H9 (cell line): ENCODE results near the gene SLC30A9. TPM values are rescaled to one million over a fixed set of nuclear protein-coding genes. Genes with fewer than 3 reads are reported as not detected.

Experiments used
- DNase-seq: peaks from one replicate; pipeline ENCODE4 v3.0.0-alpha.2; 2017
- H2AFZ ChIP-seq: one replicate; pipeline ENCODE4 v1.6.1; 2013; ENCODE audit warnings: mild to moderate bottlenecking, low read length, control low read depth, moderate library complexity
- H2AK5ac ChIP-seq: 2 replicates; pipeline ENCODE4 v1.6.1; 2013; ENCODE audit warnings: low read length, control low read depth, mixed read lengths; ENCODE audit not compliant: insufficient read length
- H2BK120ac ChIP-seq: one replicate; pipeline ENCODE4 v1.6.1; 2013; ENCODE audit warnings: low read depth, mild to moderate bottlenecking, low read length, control low read depth, inconsistent platforms; ENCODE audit not compliant: poor library complexity, severe bottlenecking
- H2BK12ac ChIP-seq: 2 replicates; pipeline ENCODE4 v1.6.1; 2013; ENCODE audit warnings: low read length, control low read depth, mixed read lengths, low read depth; ENCODE audit not compliant: insufficient read length
- H2BK15ac ChIP-seq: 2 replicates; pipeline ENCODE4 v1.6.1; 2013; ENCODE audit warnings: low read depth, low read length, control low read depth
- H2BK20ac ChIP-seq: one replicate; pipeline ENCODE4 v1.6.1; 2013; ENCODE audit warnings: low read depth, mild to moderate bottlenecking, low read length, control low read depth, inconsistent platforms; ENCODE audit not compliant: poor library complexity, severe bottlenecking
- H2BK5ac ChIP-seq: 2 replicates; pipeline ENCODE4 v1.6.1; 2013; ENCODE audit warnings: low read length, control low read depth, mixed read lengths; ENCODE audit not compliant: insufficient read length
- H3K14ac ChIP-seq: 2 replicates; pipeline ENCODE4 v1.6.1; 2013; ENCODE audit warnings: low read length, control low read depth; ENCODE audit not compliant: insufficient read depth
- H3K18ac ChIP-seq: 2 replicates; pipeline ENCODE4 v1.6.1; 2013; ENCODE audit warnings: low read depth, mild to moderate bottlenecking, mixed read lengths, low read length, control low read depth; ENCODE audit not compliant: insufficient read length
- H3K23ac ChIP-seq: 2 replicates; pipeline ENCODE4 v1.6.1; 2013; ENCODE audit warnings: low read length, control low read depth, mixed read lengths, low read depth; ENCODE audit not compliant: insufficient read length
- H3K23me2 ChIP-seq: 2 replicates; pipeline ENCODE4 v1.6.1; 2013; ENCODE audit warnings: low read depth, mild to moderate bottlenecking, mixed read lengths, low read length, control low read depth; ENCODE audit not compliant: insufficient read length, poor library complexity, severe bottlenecking
- H3K27ac ChIP-seq: 2 replicates; pipeline ENCODE4 v1.5.1; 2013; ENCODE audit warnings: low read length, control low read depth, mixed read lengths, low read depth; ENCODE audit not compliant: insufficient read length
- H3K27me3 ChIP-seq: 2 replicates; pipeline ENCODE4 v1.6.1; 2013; ENCODE audit warnings: low read length, control low read depth, inconsistent platforms; ENCODE audit not compliant: insufficient read depth
- H3K4ac ChIP-seq: 2 replicates; pipeline ENCODE4 v1.6.1; 2013; ENCODE audit warnings: low read depth, mild to moderate bottlenecking, control low read depth, inconsistent platforms, low read length, moderate library complexity
- H3K4me1 ChIP-seq: 2 replicates; pipeline ENCODE4 v1.6.1; 2013; ENCODE audit warnings: low read length, control low read depth, inconsistent platforms; ENCODE audit not compliant: insufficient read depth
- H3K4me2 ChIP-seq: 2 replicates; pipeline ENCODE4 v1.6.1; 2013; ENCODE audit warnings: low read length, control low read depth, mixed read lengths; ENCODE audit not compliant: insufficient read length, insufficient read depth
- H3K56ac ChIP-seq: 2 replicates; pipeline ENCODE4 v1.6.1; 2013; ENCODE audit warnings: low read depth, mild to moderate bottlenecking, mixed read lengths, low read length, control low read depth; ENCODE audit not compliant: insufficient read length
- H3K79me1 ChIP-seq: 2 replicates; pipeline ENCODE4 v1.6.1; 2013; ENCODE audit warnings: low read depth, mild to moderate bottlenecking, moderate library complexity, low read length, control low read depth, inconsistent platforms; ENCODE audit not compliant: insufficient read depth, poor library complexity, severe bottlenecking
- H3K79me2 ChIP-seq: 2 replicates; pipeline ENCODE4 v1.6.1; 2013; ENCODE audit warnings: low read length, control low read depth, inconsistent platforms; ENCODE audit not compliant: insufficient read depth
- H3K9ac ChIP-seq: 2 replicates; pipeline ENCODE4 v1.6.1; 2013; ENCODE audit warnings: low read length, control low read depth, mixed read lengths; ENCODE audit not compliant: insufficient read length; ENCODE audit errors: extremely low read depth
- H3K9me3 ChIP-seq: one replicate; pipeline ENCODE4 v1.6.1; 2013; ENCODE audit warnings: low read depth, low read length, inconsistent platforms; ENCODE audit not compliant: control insufficient read depth
- H3T11ph ChIP-seq: one replicate; pipeline ENCODE4 v1.6.1; 2013; ENCODE audit warnings: mild to moderate bottlenecking, low read length, control low read depth, inconsistent platforms
- H4K20me1 ChIP-seq: one replicate; pipeline ENCODE4 v1.6.1; 2013; ENCODE audit not compliant: control insufficient read depth, insufficient read length, insufficient read depth
- H4K5ac ChIP-seq: 2 replicates; pipeline ENCODE4 v1.6.1; 2013; ENCODE audit warnings: low read depth, mild to moderate bottlenecking, mixed read lengths, low read length, control low read depth; ENCODE audit not compliant: insufficient read length
- H4K8ac ChIP-seq: replicated peaks from 2 replicates; pipeline ENCODE4 v1.6.1; 2013; ENCODE audit warnings: low read length, control low read depth, mixed read lengths, low read depth; ENCODE audit not compliant: insufficient read length
- H4K91ac ChIP-seq: 2 replicates; pipeline ENCODE4 v1.6.1; 2013; ENCODE audit warnings: low read depth, mild to moderate bottlenecking, moderate library complexity, mixed read lengths, low read length, control low read depth; ENCODE audit not compliant: insufficient read length
- H3K27ac Mint-ChIP-seq, 3 experiments: 2 replicates in 2 of 3; 3 replicates in 1 of 3; pipeline ENCODE4 v1.8.0; 2020 to 2021; ENCODE audit warnings: mixed read lengths in 3 of 3, mild to moderate bottlenecking in 1 of 3, moderate library complexity in 1 of 3
- H3K27me3 Mint-ChIP-seq: 2 replicates; pipeline ENCODE4 v1.8.0; 2021; ENCODE audit warnings: low read depth, mild to moderate bottlenecking, moderate library complexity, mixed read lengths
- H3K36me3 Mint-ChIP-seq, 3 experiments: 2 replicates in 2 of 3; 3 replicates in 1 of 3; pipeline ENCODE4 v1.8.0; 2020 to 2021; ENCODE audit warnings: low read depth in 3 of 3, mixed read lengths in 3 of 3; ENCODE audit not compliant: insufficient read depth in 1 of 3
- H3K4me1 Mint-ChIP-seq, 2 experiments: 2 replicates each; pipeline ENCODE4 v1.8.0; 2020; ENCODE audit warnings: mixed read lengths in 2 of 2
- H3K4me3 Mint-ChIP-seq, 2 experiments: 2 replicates in 1 of 2; 3 replicates in 1 of 2; pipeline ENCODE4 v1.8.0; 2020 to 2021; ENCODE audit warnings: mild to moderate bottlenecking in 2 of 2, mixed read lengths in 2 of 2, moderate library complexity in 1 of 2
- H3K9me3 Mint-ChIP-seq, 2 experiments: 2 replicates in 1 of 2; 3 replicates in 1 of 2; pipeline ENCODE4 v1.8.0; 2020; ENCODE audit warnings: mild to moderate bottlenecking in 2 of 2, mixed read lengths in 2 of 2, moderate library complexity in 1 of 2
- WGBS: extraction: QIAGEN DNeasy Blood & Tissue Kit; methylation state at CpG from one replicate; pipeline ENCODE4 v1.1.7; 2013; ENCODE audit warnings: missing lambda C conversion rate, low lambda C conversion rate, mixed read lengths; ENCODE audit not compliant: insufficient read length; ENCODE audit errors: extremely low coverage; 5-methylcytosine and 5-hydroxymethylcytosine counted together
- total RNA-seq: library from RNA; stranded (reverse); gene quantifications from 2 replicates; pipeline ENCODE4 v1.2.1, GENCODE V29; 2021
- TF ChIP-seq, protein P1 (sequence below): fragments of 200-600 bp; sonication (generic); conservative IDR thresholded peaks from 3 replicates; pipeline ENCODE4 v1.8.0; 2021; ENCODE audit warnings: antibody characterized with exemption, mild to moderate bottlenecking

The SLC30A9 gene
- total RNA-seq, 1 experiment from 2014 or later = 70.8 TPM

- Histone ChIP-seq H3K27me3 (no peaks in the 10 kb centered on the region), H4K5ac (no peak overlapping the region), H2BK120ac (no peak overlapping the region), H3K4me1 (no peaks in the 10 kb centered on the region), H3K9ac (no peak overlapping the region), H2BK20ac (no peak overlapping the region), H3K79me2 (no peaks in the 10 kb centered on the region), H2BK15ac (no peak overlapping the region), H4K20me1 (no peaks in the 10 kb centered on the region), H3K23me2 (no peaks in the 10 kb centered on the region), H3K14ac (no peak overlapping the region), H2AFZ (no peak overlapping the region), H3K4me2 (no peak overlapping the region), H3K23ac (no peak overlapping the region), H3K18ac (no peak overlapping the region), H2BK12ac (no peak overlapping the region), H4K91ac (no peak overlapping the region), H2BK5ac (no peak overlapping the region), H3K4ac (no peak overlapping the region), H3K27ac (no peak overlapping the region), H3K56ac (no peak overlapping the region), H2AK5ac (no peak overlapping the region), H3T11ph (no peak overlapping the region), H3K79me1 (no peaks in the 10 kb centered on the region), H3K9me3 (no peaks in the 10 kb centered on the region), H4K8ac (no peak overlapping the region)
- H3K27ac Mint-ChIP-seq = no peak overlapping the region; a peak in 1 of 7 replicates
- peaks cover 9 to 22% (median 18%) of the 10 kb centered on the region in 3 experiments for H3K36me3 Mint-ChIP-seq
- H3K27me3 Mint-ChIP-seq = no peaks in the 10 kb centered on the region
- no peaks in the 10 kb centered on the region for H3K9me3 Mint-ChIP-seq
- no peak overlapping the region for H3K4me3 Mint-ChIP-seq
- no peak for DNase-seq
- TF ChIP-seq, protein P1, sequence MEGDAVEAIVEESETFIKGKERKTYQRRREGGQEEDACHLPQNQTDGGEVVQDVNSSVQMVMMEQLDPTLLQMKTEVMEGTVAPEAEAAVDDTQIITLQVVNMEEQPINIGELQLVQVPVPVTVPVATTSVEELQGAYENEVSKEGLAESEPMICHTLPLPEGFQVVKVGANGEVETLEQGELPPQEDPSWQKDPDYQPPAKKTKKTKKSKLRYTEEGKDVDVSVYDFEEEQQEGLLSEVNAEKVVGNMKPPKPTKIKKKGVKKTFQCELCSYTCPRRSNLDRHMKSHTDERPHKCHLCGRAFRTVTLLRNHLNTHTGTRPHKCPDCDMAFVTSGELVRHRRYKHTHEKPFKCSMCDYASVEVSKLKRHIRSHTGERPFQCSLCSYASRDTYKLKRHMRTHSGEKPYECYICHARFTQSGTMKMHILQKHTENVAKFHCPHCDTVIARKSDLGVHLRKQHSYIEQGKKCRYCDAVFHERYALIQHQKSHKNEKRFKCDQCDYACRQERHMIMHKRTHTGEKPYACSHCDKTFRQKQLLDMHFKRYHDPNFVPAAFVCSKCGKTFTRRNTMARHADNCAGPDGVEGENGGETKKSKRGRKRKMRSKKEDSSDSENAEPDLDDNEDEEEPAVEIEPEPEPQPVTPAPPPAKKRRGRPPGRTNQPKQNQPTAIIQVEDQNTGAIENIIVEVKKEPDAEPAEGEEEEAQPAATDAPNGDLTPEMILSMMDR = no peak
- H3K4me1 Mint-ChIP-seq = no peaks in the 10 kb centered on the region
- WGBS = no CpG with 5 or more reads among the region's 3 CpGs
These were observed 122.5 kb downstream of the SLC30A9 start for GRCh38 chr4:42112846-42113245.
